ENCODE data around the gene NELFB.

The NELFB gene

DNA sequence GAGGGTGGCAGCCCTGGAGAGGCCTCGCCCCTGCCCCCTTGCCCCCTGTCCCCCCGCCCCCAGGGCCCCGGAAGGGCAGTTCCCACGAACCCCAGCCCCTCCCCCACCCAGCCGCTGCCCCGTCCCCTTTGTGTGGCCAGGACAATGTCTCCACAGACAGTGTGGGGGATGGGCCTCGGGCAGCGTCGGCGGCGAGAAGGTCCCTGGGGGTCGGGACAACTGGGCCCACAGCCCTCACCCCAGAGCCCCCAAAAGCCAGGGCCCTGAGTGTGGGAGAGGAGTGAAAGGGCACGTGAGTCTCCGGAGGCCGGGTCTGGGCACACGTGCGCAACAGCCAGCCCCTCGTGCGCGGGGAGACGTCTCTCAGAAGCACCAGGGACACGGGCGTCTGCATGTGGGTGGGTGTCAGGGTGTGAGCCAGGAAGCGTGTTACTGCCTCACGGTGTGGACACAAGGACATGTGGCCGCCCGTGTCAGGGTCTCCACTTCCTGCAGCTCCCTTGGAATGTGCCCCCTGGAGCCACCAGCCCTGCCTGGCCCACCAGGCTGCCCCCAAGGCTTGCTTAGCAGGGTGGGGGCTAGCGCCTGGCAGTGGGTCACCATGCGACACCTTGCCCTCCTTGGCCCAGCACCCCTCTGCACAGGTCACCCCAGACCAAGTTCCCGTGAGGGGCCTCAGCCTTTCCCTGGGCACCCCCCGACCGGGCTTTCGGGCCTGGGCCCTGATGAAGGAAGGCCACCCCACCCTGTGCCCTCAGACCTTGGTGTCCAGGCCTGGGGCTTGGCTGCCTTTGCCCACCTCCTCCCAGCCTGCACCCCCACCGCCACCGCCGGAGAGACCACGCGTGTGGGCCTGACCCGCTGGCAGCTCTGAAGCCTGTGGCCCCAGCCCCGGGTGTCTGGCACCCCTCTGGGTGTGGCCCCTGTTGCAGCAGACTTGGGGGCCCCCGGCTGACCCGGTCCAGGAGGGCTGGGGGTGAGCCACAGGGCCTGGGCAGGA, 59.7 kb downstream of the NELFB start:
- DNase-seq (ENCODE audit: low read depth) = no peak

DNA sequence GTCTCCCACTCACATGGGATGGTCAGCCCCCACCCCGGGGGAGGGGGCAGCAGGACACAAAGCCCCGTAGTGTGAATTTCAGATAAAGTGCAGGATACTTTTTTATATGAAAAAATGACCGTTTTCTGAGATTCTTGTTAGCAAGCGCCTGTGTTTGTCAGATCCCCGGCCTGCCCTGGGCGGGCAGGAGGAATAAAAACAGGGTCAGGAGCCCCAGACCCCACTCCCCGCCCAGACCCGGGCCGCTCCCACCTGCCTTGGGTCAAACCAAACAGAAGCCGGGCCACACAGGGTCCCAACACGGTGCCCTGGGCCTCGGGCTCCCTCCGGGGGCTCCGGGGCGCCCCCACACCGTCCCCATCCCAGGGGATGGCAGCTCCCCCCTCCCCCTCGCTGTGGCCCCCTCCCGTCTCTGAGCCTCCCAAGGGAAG, 60.5 kb downstream of the NELFB start:
- DNase-seq (ENCODE audit: low read depth) = no peak

DNA sequence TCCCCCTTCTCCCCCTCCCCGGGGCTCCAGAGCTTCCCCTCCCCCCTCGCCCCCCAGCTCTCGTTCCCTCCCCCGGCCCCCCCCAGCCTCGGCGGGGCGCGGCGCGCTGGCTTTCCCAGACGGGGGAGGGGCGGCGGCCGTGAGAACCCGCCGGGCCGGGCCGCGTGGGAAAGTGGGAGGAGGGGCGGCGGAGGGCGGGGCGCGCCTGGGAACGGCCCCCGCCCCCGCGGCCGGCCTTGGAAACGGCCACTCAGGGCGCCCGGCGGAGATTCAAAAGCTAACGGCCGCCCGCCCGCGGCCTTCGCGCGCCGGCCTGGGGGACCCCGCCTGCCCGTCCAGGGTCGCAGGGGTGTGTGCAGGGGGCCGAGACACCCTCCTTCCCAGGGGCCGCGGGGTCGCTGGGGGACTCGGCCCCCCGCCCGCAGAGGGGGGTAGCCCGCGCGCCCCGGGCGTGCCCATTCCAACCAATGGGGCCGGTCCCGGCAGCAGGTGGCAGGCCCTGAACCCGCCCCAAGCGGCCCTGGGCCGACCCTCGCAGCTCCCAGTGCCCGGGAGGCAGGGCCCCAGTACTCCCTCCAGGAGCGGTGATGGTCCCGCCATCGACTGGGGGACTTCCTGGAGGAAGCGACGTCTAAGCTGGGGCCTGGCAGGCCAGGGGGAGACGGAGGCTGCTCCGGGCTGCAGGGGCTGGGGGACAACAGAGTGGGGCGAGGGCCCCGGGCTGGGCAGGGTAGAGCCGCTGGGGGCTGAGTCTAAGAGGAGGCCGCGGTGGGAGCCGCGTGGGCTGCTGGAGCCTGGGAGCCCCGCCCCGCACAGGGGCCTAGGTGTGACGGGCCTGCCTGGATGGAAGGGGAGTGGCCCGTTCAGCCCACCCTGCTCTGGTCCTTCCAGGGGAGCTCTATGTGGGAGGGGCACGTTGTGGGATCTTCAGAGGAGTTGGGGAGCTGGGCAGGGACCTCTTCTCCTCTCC, 61.2 kb downstream of the NELFB start:
- peak; percentile 46 for DNase-seq (ENCODE audit: low read depth)

DNA sequence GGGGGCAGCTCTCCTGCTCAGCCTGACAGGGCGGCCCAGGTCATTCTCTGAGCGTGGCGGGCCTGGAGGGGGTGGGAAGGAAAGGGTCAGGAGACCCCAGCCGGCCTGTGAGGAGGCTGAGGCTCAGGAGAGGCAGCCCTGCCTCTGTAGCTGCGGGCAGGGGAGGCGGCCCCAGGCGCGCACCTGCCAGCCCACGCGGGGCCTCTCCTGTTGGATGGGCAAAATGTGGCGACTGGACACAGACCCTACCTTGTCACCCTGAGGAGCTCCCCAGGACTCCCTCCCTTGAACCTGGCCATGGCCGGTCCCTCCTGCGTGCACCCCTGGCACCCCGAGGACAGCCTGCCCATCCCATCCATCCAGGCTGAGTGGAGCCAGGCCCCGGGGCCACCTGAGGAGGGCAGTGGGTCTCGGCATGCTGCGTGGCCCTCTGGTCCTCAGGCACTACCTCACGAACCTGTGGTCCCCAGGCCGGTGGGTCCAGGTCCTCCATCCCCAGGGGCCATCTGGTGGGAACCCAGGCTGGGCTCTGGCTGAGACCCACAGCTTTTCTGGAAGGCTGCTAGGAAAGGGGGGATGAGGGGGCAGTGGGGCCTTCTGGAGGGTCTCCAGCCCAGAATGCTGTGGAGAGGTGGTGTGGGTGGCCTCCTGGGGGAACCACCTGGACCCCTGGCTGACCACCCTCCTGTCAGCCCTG, 62.0 kb downstream of the NELFB start:
- no peak for DNase-seq (ENCODE audit: low read depth)

DNA sequence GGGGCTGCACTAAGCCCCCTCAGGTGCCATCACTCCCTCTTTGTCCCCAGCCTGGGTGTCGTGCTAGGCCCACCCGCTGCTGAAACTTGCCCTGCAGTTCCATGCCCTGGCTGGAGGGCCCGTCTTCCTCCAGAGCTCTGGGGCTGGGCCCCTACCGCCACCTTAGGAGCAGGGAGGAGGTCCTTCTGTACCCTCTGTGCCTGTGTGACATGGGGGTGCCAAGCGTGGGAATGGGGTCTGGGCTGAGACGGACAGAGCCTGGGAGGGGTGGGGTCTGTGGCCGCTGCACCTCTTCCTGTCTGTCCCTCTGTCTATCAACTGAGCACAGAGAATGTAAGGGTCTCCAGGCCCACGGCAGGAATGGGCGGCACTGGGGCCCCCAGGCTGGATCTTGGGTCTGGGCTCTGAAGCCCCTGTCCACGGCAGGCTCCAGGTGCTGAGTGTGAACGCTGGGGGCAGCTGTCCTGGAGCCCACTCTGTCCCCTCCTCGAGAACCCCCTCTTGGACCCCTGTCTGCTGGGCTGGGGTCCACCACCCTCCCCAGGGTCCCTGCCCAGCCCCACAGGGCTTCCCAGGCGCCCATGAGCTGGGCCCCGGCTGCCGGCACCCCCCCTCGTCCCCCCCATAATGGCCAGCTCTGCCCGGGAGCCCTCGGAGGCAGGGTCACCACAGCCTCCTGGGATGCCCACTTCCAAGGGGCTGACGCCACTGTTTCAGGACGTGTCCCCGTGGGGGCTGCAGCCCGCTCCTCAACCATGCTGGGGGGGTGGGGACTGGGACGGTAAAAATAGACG, 62.8 kb downstream of the NELFB start:
- DNase-seq (ENCODE audit: low read depth) = no peak

DNA sequence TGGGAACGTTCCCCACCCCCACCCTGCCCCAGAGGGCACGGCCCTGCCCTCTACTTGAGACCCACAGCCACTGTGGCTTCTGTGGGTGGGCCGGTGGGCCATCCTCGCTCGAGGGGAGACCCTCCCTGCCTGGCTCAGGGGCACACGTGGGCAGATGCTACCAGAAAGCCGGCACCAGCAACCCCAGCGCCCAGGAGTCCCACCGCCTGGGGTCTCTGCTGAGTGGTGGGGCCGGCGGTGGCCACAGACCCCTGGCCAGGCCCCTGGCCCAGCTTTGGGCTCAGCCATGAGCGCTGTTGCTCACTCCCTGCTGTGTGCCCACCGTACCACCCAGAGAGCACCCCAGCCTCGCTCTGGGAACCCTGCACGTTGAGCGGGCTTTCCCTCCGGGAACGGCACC, 63.5 kb downstream of the NELFB start:
- DNase-seq (ENCODE audit: low read depth) = no peak

DNA sequence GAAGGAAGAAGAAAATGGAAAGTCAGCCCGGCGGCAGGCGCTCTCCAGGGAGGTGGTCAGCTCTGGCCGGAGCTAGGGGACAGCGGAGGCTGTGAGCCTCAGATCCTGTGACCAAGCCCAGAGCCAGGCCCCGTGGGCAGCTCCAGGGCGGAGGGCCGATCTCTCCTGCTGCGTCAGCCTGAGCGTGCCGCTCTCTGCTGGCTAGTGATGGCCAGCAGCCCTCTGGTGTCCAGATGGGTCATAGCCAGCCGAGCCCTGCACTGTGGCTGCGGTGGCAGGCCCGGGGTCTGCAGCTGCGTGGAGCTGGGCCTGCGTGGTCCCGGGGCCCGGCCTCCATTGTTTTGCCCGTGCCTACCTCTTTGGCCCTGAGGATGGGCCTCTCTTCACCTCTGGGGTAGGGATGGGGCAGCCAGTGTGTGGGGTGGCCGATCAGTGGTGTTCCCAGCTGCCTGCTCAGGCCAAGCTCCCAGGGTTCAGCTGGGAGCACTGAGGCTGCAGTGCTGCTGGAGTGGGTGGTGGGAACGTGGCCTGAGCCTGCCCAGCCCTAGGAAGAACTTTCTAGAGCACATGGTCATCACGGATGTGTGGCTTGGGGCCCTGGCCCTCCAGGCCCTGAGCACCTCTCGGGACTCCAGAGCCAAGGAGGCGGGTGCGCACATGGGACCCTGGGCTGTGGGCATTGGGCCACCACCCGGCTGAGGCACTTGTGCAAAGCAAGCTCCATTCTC, 64.0 kb downstream of the NELFB start:
- no peak for DNase-seq (ENCODE audit: low read depth)

DNA sequence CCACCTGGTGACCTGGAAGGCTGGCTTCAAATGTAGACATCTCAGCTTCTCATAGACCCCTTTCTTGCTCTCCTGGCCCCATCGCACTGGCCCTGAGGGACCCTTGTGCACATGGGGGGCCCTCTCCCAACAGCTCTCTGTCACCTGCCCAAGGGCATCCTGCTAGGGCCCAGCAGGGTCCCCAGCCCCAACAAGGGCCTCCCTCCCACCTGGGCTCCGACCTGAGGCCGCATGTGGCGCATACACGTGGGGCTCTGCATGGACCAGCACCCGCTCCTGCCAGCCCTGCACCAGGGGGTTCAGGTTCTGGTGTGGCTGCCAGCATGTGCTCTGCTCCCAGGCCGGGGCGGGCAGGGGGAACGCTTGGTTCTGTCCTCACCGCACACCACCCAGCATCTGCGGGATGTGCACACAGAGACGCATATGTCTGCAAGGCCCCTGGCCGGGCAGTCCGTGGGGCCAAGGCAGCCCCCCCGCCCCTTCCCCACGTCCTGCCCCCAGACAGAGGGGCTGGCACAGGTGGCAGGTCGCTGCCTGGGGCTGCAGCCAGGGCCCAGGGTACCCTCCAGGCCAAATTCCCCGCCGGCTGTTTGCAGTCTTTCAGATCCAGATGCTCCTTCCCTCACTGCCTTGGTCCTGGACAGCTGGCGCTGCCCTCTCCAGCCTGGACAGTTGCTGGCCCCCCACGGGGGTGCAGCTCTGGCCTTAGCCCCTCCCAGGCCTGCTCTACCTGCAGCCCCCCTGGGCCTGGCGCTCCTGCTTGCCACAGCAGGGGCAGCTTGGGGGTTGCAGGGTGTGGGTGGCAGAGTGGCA, 64.8 kb downstream of the NELFB start:
- DNase-seq (ENCODE audit: low read depth) = no peak

DNA sequence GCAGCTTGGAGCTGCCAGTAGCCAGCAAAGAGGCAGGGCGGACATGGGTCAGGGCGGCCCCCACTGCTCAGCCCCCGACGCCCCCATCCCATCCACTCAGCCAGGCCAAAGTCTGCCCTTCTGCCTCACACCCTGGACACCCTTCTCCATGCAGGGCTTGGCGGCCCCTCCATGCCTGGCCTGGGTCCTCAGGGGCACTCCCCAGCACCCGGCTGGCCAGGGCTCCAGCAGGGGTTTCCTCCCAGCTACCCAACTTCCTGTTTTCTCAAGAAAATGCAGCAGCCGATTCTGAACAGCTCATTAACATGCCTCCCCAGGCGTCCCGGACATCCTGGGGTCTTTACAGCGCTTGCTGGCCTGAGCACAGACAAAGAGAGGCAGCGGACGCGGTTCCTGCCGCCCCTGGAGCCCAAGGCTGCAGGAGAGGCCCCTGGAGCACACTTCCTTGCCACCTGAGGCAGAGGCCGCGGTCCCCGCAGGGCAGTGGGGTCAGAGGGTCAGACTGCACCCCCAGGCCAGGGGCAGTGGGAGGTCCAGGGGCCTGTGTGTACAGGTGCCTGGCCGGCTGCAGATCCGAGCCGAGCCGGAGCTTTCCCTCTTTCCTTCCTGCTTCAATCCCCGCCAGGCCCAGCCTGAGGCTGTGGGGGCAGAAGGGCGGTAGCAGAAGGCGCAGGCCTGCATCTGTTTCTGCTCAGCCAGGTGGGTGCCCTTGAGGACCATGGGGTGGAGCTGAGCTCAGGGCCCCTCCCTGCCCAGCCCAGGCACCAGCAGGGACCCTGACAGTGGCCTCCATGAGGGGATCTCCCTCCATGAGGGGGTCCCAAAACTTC, 65.6 kb downstream of the NELFB start:
- DNase-seq (ENCODE audit: low read depth) = no peak

DNA sequence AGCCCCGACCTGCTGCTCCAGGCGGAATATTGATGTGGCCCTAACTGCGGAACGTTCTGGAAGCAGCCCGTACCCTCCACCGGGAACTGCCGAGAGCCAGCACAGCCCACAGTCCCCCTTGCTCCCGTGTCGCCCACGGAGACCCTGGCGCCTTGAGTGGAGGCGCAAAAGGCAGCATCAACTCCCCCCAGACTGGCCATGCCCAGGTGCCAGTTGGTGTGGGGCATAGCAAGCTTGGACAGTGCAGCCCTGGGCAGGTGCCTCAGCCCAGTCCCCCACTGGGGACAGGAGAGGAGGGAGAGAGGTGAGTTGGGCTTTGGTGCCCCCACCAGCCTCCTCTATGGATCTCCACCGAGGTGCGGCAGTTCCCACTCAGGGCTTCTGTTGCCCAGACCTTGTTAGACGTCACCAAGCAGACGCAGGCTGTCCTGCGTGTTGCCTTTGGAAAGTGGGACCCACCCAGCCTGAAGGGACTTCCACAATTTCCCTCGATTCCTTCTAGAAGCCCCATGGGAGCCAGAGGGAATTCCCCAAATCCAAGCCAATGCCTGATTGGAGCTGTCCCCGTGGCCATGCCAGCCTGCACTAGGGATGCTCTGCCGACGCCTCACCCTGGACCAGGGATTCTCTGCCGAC, 66.7 kb downstream of the NELFB start:
- no peak for DNase-seq (ENCODE audit: low read depth)

Measured in amniotic epithelial cell (primary cell).